GM19238 (cell line): ENCODE results near the gene TYMP.
"Not testable (repeated sequence)": the region's sequence is repeated elsewhere in the genome, so short reads cannot be mapped to it uniquely, and the experiment has no call there.

ENCODE experiments used
- DNase-seq: peaks from one replicate; pipeline ENCODE4 v3.0.0; 2011; ENCODE audit warnings: low spot score; ENCODE audit not compliant: insufficient read length

Gene TYMP

GRCh38 chr22:50524676-50525103 lies 5.1 kb downstream of the TYMP start:
- DNase-seq: no peak

GRCh38 chr22:50523806-50524675 lies 5.8 kb downstream of the TYMP start:
- no peak for DNase-seq

- DNase-seq: no peak
These were observed 6.4 kb downstream of the TYMP start for GRCh38 chr22:50523458-50523805.

GRCh38 chr22:50522806-50523438 lies 6.9 kb downstream of the TYMP start:
- DNase-seq: no peak

GRCh38 chr22:50522208-50522805 lies 7.5 kb downstream of the TYMP start:
- DNase-seq: no peak

- DNase-seq: no peak
These were observed 8.1 kb downstream of the TYMP start for GRCh38 chr22:50521710-50522109.

- DNase-seq: no peak
These were observed 8.9 kb downstream of the TYMP start for GRCh38 chr22:50520826-50521453.

GRCh38 chr22:50520184-50520583 lies 9.6 kb downstream of the TYMP start:
- not testable (repeated sequence) for DNase-seq

- DNase-seq: no peak
These were observed 10.7 kb downstream of the TYMP start for GRCh38 chr22:50519151-50519550.

GRCh38 chr22:50518606-50519005 lies 11.2 kb downstream of the TYMP start:
- no peak for DNase-seq

- DNase-seq: no peak
These were observed 12.1 kb downstream of the TYMP start for GRCh38 chr22:50517495-50518260.

GRCh38 chr22:50516891-50517290 lies 12.9 kb downstream of the TYMP start:
- DNase-seq: no peak

GRCh38 chr22:50516068-50516467 lies 13.7 kb downstream of the TYMP start:
- DNase-seq: no peak

- no peak for DNase-seq
These were observed 16.6 kb downstream of the TYMP start for GRCh38 chr22:50513175-50513574.

- no peak for DNase-seq
These were observed 20.9 kb downstream of the TYMP start for GRCh38 chr22:50508897-50509296.

- peak; percentile 100 for DNase-seq
These were observed 21.6 kb downstream of the TYMP start, which contains the start of gene NCAPH2 for GRCh38 chr22:50507991-50508884. Gene NCAPH2 (plus strand): TSS chr22:50508224. CDS start chr22:50508338, 114 bp downstream.

- DNase-seq: peak; percentile 98
These were observed 22.3 kb downstream of the TYMP start, which contains the start of gene LMF2 for GRCh38 chr22:50507421-50507990. Gene LMF2 (minus strand): TSS chr22:50507702. CDS start chr22:50507675, 27 bp downstream.

GRCh38 chr22:50506611-50507420 lies 23.0 kb downstream of the TYMP start:
- no peak for DNase-seq
